IPS-15b (cell line): ENCODE results near the gene CTNNB1.

Experiments
- H3K27me3 ChIP-seq: one replicate; pipeline ENCODE4 v1.6.1; 2013; ENCODE audit warnings: low read length; ENCODE audit not compliant: control insufficient read depth, insufficient read depth
- H3K36me3 ChIP-seq: one replicate; pipeline ENCODE4 v1.6.1; 2013; ENCODE audit warnings: low read length; ENCODE audit not compliant: control insufficient read depth, insufficient read depth
- H3K4me1 ChIP-seq: one replicate; pipeline ENCODE4 v1.6.1; 2013; ENCODE audit warnings: mild to moderate bottlenecking, low read length; ENCODE audit not compliant: control insufficient read depth, insufficient read depth
- H3K4me3 ChIP-seq: one replicate; pipeline ENCODE4 v1.5.1; 2013; ENCODE audit warnings: low read depth, low read length
- H3K9ac ChIP-seq: one replicate; pipeline ENCODE4 v1.6.1; 2013; ENCODE audit warnings: low read depth, mild to moderate bottlenecking, low read length
- H3K9me3 ChIP-seq: one replicate; pipeline ENCODE4 v1.6.1; 2013; ENCODE audit warnings: mild to moderate bottlenecking, low read length; ENCODE audit not compliant: control insufficient read depth, insufficient read depth

Gene CTNNB1

GRCh38 chr3:41175365-41175764, 23.9 kb upstream of the CTNNB1 start:
- H3K27me3 ChIP-seq: no peaks in the 10 kb centered on the region
- H3K4me3 ChIP-seq: no peak overlapping the region
- H3K9me3 ChIP-seq: no peaks in the 10 kb centered on the region
- H3K4me1 ChIP-seq: no peaks in the 10 kb centered on the region
- no peaks in the 10 kb centered on the region for H3K36me3 ChIP-seq
- H3K9ac ChIP-seq: no peak overlapping the region

DNA sequence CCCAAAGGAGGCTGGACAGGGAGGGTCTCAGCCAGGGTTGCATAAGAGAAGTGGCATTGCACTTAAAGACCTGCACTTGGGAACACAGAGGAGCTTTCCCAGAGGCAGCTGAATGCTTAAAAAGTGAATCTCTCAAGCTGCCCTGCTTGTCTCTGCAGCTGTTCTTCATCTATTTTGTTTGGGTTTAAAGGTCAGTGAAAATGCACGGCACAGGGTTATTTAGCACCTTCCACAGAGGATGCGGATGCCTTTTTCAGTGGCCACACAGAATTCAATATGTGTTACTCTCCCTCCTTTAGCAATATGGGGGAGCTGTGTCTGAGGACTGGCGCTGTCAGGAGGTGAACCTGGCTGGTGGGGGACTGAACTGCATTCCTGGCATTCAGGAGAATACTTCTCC, 22.7 kb upstream of the CTNNB1 start:
- Histone ChIP-seq H3K27me3 (no peaks in the 10 kb centered on the region), H3K36me3 (no peaks in the 10 kb centered on the region), H3K9ac (no peak overlapping the region), H3K9me3 (no peaks in the 10 kb centered on the region), H3K4me3 (no peak overlapping the region), H3K4me1 (no peaks in the 10 kb centered on the region)

GRCh38 chr3:41178576-41178975, 20.7 kb upstream of the CTNNB1 start:
- Histone ChIP-seq H3K36me3 (no peaks in the 10 kb centered on the region), H3K9ac (no peak overlapping the region), H3K4me1 (no peaks in the 10 kb centered on the region), H3K4me3 (no peak overlapping the region), H3K27me3 (no peaks in the 10 kb centered on the region), H3K9me3 (no peaks in the 10 kb centered on the region)

- H3K4me1 ChIP-seq: no peaks in the 10 kb centered on the region
- H3K36me3 ChIP-seq: no peaks in the 10 kb centered on the region
- no peaks in the 10 kb centered on the region for H3K9me3 ChIP-seq
- H3K9ac ChIP-seq: no peak overlapping the region
- no peaks in the 10 kb centered on the region for H3K27me3 ChIP-seq
- H3K4me3 ChIP-seq: no peak overlapping the region
Observed at GRCh38 chr3:41180396-41180795, 18.9 kb upstream of the CTNNB1 start.

GRCh38 chr3:41182504-41183059, 16.7 kb upstream of the CTNNB1 start:
- Histone ChIP-seq H3K9ac (no peak overlapping the region), H3K4me3 (no peak overlapping the region), H3K4me1 (no peaks in the 10 kb centered on the region), H3K36me3 (no peaks in the 10 kb centered on the region), H3K9me3 (no peaks in the 10 kb centered on the region), H3K27me3 (no peaks in the 10 kb centered on the region)

DNA sequence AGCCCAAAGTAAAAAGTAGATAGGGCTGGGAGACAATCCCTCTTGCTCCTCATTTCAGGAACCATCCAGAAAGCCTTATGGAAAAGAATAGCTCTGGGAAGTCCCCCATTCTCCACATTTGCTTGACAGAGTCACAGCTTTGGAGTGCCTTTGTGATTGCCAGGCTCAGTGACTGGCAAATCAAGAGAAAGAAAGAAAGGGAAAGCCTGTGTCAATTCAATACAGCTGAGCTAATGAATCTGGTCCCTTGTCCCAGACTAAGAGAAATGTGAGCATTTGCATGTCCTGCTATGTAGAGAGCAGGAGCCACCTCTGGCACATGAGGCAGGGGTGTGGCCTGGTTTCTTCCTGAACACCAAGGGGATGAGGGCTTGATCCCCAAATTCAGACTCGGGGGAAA, 14.9 kb upstream of the CTNNB1 start:
- Histone ChIP-seq H3K4me3 (no peak overlapping the region), H3K9me3 (no peaks in the 10 kb centered on the region), H3K27me3 (no peaks in the 10 kb centered on the region), H3K36me3 (no peaks in the 10 kb centered on the region), H3K9ac (no peak overlapping the region), H3K4me1 (no peaks in the 10 kb centered on the region)

- Histone ChIP-seq H3K9me3 (no peaks in the 10 kb centered on the region), H3K4me3 (no peak overlapping the region), H3K27me3 (no peaks in the 10 kb centered on the region), H3K4me1 (no peaks in the 10 kb centered on the region), H3K9ac (no peak overlapping the region), H3K36me3 (no peaks in the 10 kb centered on the region)
Observed at GRCh38 chr3:41186297-41186696, 13.0 kb upstream of the CTNNB1 start.

- H3K36me3 ChIP-seq: no peaks in the 10 kb centered on the region
- no peaks in the 10 kb centered on the region for H3K4me1 ChIP-seq
- no peak overlapping the region for H3K4me3 ChIP-seq
- H3K9me3 ChIP-seq: no peaks in the 10 kb centered on the region
- no peaks in the 10 kb centered on the region for H3K27me3 ChIP-seq
- no peak overlapping the region for H3K9ac ChIP-seq
Observed at GRCh38 chr3:41188306-41188705, 11.0 kb upstream of the CTNNB1 start.

GRCh38 chr3:41190509-41191284, 8.6 kb upstream of the CTNNB1 start:
- no peaks in the 10 kb centered on the region for H3K9me3 ChIP-seq
- no peaks in the 10 kb centered on the region for H3K36me3 ChIP-seq
- no peak overlapping the region for H3K9ac ChIP-seq
- H3K27me3 ChIP-seq: no peaks in the 10 kb centered on the region
- H3K4me3 ChIP-seq: no peak overlapping the region
- no peaks in the 10 kb centered on the region for H3K4me1 ChIP-seq

DNA sequence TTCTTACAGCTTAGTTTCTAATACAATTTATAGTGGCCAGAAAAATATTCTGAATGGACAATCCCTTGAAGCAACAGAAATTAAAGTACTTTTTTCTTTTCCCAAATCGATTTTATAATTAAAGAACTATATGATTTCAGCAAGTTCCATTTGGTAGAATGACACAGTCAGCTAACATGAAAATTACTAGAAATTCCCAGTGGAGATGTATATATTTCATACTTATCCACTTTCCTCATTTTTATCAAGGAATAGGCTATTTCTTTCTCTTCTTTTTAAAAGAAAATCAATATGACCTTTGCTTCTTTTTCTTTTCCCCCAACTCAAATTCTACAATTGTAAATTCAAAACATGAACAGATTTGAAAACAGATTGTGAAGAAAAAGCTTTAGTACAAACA, 6.4 kb upstream of the CTNNB1 start:
- Histone ChIP-seq H3K4me1 (no peaks in the 10 kb centered on the region), H3K9me3 (no peaks in the 10 kb centered on the region), H3K27me3 (peaks cover 3% of the 10 kb centered on the region), H3K4me3 (no peak overlapping the region), H3K36me3 (no peaks in the 10 kb centered on the region), H3K9ac (no peak overlapping the region)

- no peak overlapping the region for H3K9ac ChIP-seq
- H3K4me3 ChIP-seq: no peak overlapping the region
- no peaks in the 10 kb centered on the region for H3K4me1 ChIP-seq
- no peaks in the 10 kb centered on the region for H3K9me3 ChIP-seq
- peaks cover 4% of the 10 kb centered on the region for H3K27me3 ChIP-seq
- H3K36me3 ChIP-seq: no peaks in the 10 kb centered on the region
Observed at GRCh38 chr3:41193794-41194539, 5.3 kb upstream of the CTNNB1 start.

- no peak overlapping the region for H3K4me3 ChIP-seq
- H3K36me3 ChIP-seq: no peaks in the 10 kb centered on the region
- no peaks in the 10 kb centered on the region for H3K4me1 ChIP-seq
- H3K27me3 ChIP-seq: peaks cover 4% of the 10 kb centered on the region
- H3K9ac ChIP-seq: no peak overlapping the region
- H3K9me3 ChIP-seq: no peaks in the 10 kb centered on the region
Observed at GRCh38 chr3:41194701-41195100, 4.6 kb upstream of the CTNNB1 start.
